ENCODE results near the gene PCNX1.
A peak's percentile ranks its signal among the peaks of the same experiment; 100 is the strongest.
"Not testable (repeated sequence)": the region's sequence is repeated elsewhere in the genome, so short reads cannot be mapped to it uniquely, and the experiment has no call there.

Gene PCNX1

GRCh38 chr14:70931008-70931407 lies 23.7 kb downstream of the PCNX1 start:
- TF ChIP-seq CTCF (conservative IDR thresholded peaks at IDR 0.05; ENCODE audit: low read length), result no peak
- no peak for DNase-seq (ENCODE audit: low read depth)
- no peak overlapping the region for H3K4me3 ChIP-seq (ENCODE audit: low read length)

GRCh38 chr14:70934084-70934483 lies 26.8 kb downstream of the PCNX1 start:
- no peak for TF ChIP-seq CTCF (conservative IDR thresholded peaks at IDR 0.05; ENCODE audit: low read length)
- peak; percentile 71 for DNase-seq (ENCODE audit: low read depth)
- no peak overlapping the region for H3K4me3 ChIP-seq (ENCODE audit: low read length)

- peak overlapping the region; percentile 20 for H3K4me3 ChIP-seq (ENCODE audit: low read length)
- TF ChIP-seq CTCF (conservative IDR thresholded peaks at IDR 0.05; ENCODE audit: low read length), result no peak
- peak; percentile 79 for DNase-seq (ENCODE audit: low read depth)
These were observed 27.4 kb downstream of the PCNX1 start for GRCh38 chr14:70934502-70935134.

- TF ChIP-seq CTCF (conservative IDR thresholded peaks at IDR 0.05; ENCODE audit: low read length), result no peak
- DNase-seq (ENCODE audit: low read depth), result no peak
- H3K4me3 ChIP-seq (ENCODE audit: low read length), result peak overlapping the region; percentile 20
These were observed 27.9 kb downstream of the PCNX1 start for GRCh38 chr14:70935135-70935534.

GRCh38 chr14:70939693-70940092 lies 32.4 kb downstream of the PCNX1 start:
- not testable (repeated sequence) for H3K4me3 ChIP-seq (ENCODE audit: low read length); DNase-seq (ENCODE audit: low read depth)

- not testable (repeated sequence) for DNase-seq (ENCODE audit: low read depth); H3K4me3 ChIP-seq (ENCODE audit: low read length)
These were observed 34.5 kb downstream of the PCNX1 start for GRCh38 chr14:70941637-70942341.

- no peak overlapping the region for H3K4me3 ChIP-seq (ENCODE audit: low read length)
- DNase-seq (ENCODE audit: low read depth), result no peak
- TF ChIP-seq CTCF (conservative IDR thresholded peaks at IDR 0.05; ENCODE audit: low read length), result no peak
These were observed 35.1 kb downstream of the PCNX1 start for GRCh38 chr14:70942342-70942706.

- DNase-seq (ENCODE audit: low read depth), result not testable (repeated sequence)
These were observed 35.5 kb downstream of the PCNX1 start for GRCh38 chr14:70942721-70943120.

GRCh38 chr14:70943838-70944237 lies 36.6 kb downstream of the PCNX1 start:
- DNase-seq (ENCODE audit: low read depth), result no peak
- no peak for TF ChIP-seq CTCF (conservative IDR thresholded peaks at IDR 0.05; ENCODE audit: low read length)
- H3K4me3 ChIP-seq (ENCODE audit: low read length), result no peak overlapping the region

More at GRCh38 chr14:70942721-70943120, 35.5 kb downstream of the PCNX1 start:
- H3K4me3 ChIP-seq (ENCODE audit: low read length), result not testable (repeated sequence)
